Measurements from ENCODE around the gene SULT1B1.
"Not testable (repeated sequence)": the region's sequence is repeated elsewhere in the genome, so short reads cannot be mapped to it uniquely, and the experiment has no call there.

SULT1B1 gene

DNA sequence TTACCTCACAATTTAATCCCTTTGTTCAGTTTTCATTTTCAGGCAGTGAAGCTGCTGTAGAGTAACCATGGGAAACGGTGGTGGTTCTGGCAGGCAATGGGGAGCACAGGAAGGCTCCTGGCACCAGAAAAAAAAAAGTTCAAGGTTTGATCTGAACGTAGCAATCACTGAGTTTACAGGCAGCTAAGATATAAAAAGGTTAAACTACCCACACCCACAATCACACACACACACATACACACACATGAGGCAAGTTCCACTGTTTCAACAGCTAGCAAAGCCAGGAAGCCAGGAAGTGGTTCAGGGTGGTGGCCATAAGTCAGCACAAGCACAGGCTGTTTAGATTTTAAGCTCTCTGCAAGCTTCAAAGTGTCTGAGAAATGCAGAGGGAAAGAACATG, at the start of gene SULT1B1:
Gene SULT1B1 (minus strand): TSS at position 166 of the 400 bp plus-strand sequence. CDS start 5,403 bp downstream, outside the sequence.
- in situ Hi-C loops (cut with MboI; ENCODE audit: low sequenced_read_pairs): no loop called here

DNA sequence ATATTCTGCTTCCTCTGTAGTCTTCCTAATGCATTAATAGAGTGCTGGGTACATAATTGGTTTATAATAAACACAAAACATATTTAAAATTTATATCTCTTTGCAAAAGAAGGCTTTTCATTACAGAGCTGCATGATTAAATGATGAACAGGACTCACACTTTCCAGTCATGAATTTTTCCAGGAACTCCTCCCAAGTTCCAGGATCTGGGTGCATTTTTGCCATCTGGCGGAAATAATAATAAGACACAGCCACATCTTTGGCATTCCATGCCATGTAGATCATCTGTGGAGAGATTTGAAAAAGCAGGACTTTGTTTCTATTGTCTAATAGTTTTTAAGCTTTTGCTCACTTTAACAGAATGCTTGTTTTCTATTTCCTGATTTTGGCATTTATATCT, 40.2 kb upstream of the SULT1B1 start:
- in situ Hi-C loops (cut with MboI; ENCODE audit: low sequenced_read_pairs): no loop called here

DNA sequence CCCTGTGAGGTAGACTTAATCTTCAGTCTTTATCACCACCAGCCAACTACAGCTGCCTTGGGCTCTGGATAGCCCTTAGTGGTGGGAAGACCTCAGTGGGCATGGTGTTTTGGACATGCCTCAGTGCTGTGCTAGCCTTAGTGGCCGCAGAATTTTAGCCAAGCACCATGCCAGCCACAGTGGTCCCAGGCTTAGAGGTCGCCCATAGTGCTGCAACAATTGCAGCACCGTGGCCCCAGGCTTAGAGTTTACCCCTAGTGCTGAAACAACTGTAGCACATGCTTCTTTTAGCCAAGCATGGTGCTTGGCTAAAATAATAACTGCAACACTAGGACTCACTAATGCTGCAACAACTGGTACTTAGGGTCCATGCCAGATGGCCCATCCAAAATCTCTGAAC, 38.9 kb upstream of the SULT1B1 start:
- in situ Hi-C loops (cut with MboI; ENCODE audit: low sequenced_read_pairs): no loop called here

DNA sequence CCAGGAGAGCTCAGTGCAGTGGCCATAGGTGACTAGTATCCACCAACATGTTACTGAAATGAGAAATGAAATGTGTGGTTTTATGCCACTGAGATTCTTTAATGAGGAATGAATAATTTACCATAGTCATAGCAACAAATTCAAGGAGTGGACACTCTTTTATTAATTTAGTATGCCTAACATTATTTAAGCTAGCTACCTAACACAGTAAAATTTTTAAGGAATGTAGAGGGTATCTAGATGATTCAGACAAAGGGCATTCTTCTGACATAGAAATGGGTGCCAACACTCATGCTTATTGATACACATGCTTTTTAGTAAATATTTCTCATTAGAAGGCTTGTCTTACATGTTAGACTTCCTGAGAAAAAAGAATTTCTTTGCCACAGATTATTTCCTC, 33.3 kb upstream of the SULT1B1 start:
- in situ Hi-C loops (cut with MboI; ENCODE audit: low sequenced_read_pairs): no loop called here

DNA sequence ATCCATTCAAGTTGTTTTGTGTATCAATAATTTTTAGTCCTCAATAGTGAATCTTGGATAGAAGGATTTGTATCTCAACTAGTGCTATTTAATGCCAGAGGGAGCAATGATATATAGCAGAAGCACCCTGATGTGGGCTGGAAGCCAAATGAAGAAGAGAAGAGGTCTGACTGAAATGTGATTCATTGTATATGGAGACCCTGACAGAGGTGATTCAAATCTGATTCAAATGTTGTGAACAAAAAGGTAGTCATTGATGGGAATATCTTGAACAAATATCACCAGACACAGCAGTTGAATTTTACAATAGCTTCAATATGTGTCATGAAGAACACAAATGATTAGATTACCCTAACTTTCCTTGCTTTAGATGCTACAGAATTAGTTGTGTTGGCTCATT, 27.5 kb upstream of the SULT1B1 start:
- in situ Hi-C loops (cut with MboI; ENCODE audit: low sequenced_read_pairs): no loop called here

DNA sequence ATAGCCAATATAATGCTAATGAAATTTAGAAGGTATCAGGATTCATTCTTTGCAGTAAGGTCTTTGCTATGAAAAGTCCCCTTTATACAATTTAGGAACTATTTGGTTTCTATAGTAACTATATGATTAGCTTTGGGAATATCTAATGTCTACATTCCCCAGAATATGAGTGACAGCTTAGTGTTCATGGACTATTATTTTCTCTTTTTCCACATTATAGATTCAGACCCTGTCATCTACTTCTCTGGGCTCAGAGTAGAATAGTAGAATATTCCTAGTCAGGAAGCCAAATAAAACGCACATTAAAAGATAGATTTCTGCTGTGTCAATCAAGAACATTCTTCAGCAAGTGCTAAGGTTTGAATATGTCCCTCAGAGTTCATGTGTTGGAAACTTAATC, 26.1 kb upstream of the SULT1B1 start:
- in situ Hi-C loops (cut with MboI; ENCODE audit: low sequenced_read_pairs): no loop called here

DNA sequence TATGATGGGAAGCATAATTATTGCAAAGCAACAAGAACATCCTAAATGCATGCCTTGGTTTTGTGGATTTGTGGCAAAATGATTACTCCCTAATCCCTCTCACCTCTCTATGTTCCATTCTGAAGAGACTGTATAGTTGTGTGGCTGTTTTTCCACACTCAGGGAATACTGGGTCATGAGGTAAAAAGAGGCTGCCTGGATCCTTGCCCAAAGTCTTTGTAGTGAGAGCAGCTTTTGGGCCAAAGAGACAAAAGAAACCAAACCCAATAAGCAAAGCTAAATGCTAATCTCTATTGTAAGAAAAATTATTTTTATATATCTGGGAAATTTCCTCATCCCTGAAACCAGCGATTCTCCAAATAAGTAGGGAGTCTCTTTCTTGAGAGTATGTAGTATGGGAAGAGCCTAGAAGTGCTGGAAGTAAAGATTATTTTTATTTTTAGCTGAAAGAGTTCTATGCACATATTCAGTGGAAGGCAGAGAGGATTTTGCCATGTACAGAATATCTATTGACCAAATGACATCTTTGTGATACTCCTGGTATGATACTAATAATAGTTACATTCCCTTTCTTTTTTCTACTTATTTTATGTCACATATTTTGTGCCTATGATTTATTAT, 24.9 kb upstream of the SULT1B1 start:
- in situ Hi-C loops (cut with MboI; ENCODE audit: low sequenced_read_pairs): no loop called here

DNA sequence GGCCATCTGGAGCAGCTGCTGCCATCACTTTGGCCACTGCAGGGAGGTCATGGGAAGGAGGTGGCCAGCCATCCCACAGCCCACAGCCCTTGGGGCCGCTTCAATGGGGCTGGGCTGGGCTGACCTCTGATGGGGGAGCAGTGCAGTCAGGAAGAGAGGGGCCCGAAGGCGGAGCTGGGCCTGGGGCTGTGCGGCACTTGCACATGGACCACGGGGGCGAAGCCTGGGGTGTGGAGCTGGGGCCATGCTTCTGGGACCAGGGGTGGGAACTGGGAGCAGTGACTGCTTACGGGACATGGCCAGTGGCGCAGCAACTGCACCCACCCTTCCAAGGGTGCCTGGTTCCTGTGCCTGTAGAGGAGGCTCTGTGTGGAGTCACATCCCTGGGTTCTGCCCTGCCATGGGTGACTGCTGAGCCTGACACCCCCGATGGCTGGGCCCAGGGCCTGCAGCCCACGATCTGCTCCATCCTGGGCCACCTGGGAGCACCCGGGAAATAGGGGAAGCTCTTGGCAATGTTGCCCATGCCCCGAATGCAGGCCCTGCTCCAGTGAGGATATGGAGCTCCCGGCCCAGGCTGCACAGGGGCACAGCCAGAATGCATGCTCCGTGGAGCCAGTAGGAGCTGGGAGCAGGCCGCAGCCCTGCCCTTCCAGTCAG, 22.4 kb upstream of the SULT1B1 start:
- in situ Hi-C loops (cut with MboI; ENCODE audit: low sequenced_read_pairs): no loop called here

DNA sequence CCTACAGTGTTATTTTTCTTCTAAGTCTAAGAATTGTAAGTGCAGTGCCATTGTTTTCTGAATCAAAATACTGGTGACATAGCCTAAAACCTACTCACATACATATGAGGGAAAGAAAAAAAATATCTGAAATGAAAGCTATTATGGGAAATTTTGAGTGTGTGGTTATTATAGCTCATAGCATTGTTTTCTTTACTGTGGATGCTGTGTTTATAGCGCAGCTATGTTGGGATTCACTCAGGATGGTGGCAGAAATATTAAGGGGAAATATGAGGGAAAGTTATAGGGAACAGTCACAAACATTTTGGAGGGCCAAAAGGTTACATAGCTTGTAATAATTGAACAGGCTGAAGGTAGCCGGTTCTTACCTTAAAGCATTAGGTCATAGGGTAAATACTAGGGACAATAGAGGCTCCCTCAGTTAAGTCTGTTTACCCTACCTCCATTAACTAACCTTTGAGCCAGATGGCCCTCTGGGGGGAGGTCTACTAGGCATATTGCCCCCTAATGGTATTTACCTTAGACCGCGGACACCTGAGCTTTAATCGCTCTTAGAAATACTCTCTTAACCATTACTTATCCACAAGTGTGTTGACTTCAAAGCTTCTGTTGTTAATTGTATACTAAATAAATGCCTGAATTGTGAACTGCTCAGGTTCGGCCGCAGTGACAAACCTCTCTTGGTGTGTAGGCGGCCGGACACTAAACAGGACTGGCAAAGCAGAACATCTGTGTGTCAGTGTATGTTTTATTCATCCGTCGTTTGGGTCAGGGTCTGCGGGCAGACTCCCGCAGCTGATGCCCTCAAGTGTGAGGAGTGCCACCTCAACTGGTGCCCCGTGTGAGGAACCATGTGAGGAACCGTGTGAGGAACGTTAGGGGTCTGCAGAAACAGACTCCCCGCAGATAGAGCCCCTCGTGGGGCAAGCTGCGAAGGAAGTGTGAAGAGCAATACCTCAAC, 21.3 kb upstream of the SULT1B1 start:
- in situ Hi-C loops (cut with MboI; ENCODE audit: low sequenced_read_pairs): no loop called here

DNA sequence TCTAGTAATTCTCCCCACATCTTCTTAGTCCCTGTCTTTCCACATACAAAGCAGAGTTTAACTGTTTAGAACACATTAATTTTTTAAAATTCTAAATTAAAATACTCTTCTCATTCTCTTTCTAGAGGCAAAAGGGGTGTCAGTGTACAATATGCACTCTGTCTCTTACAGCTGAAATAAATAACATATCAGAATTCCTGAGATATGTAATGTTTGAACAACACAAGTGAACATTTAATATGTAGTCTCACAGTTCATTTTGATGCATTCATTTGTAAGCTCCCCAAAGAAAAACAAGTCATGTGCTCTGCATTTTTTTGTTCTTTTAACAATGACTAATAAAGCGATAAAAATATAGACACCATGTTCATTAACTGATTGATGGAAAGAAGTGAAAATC, 19.7 kb upstream of the SULT1B1 start:
- in situ Hi-C loops (cut with MboI; ENCODE audit: low sequenced_read_pairs): no loop called here

DNA sequence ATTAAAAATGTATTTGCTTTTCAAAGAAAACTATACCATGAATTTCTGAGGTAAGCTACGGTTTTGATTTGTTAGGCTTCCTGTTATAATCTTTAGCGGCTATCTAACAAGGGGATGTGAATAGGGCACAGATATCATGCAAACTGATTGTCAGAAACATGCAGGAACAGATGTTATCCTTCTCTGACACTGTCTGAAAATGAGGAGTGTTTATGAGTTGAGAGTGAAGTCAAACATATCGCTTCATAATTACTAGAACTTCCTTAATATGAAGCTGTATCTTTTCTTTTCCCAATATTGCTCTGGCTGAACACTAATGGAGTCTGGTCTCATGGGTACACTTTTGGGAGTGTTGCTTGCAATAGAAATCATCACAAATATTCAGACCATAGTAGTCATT, 16.3 kb upstream of the SULT1B1 start:
- in situ Hi-C loops (cut with MboI; ENCODE audit: low sequenced_read_pairs): no loop called here

DNA sequence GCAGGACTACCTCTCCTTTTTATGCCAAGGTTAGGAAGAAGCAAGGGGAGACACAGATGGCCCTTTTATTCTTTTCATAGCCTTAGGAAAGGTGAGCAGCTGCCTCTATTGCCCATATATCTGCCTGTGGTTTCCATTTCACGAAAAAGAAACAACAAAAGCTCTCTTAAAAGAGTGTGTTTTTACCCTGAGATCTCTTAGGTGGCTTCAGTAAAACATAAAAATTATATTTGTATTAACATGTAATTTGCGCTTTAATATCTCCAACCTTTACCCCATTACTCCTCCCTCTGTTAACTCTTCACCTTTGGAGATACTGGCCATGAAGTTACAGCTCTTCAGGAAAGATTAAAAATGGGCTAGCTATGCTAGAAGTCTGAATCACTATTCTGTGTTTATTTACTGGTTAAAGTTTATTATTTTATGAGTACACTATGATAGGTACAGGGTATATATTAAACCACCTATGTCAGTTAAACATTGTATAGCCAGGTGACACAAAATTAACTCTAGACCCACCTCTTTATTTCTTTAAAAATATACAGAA, 15.0 kb upstream of the SULT1B1 start:
- in situ Hi-C loops (cut with MboI; ENCODE audit: low sequenced_read_pairs): no loop called here

DNA sequence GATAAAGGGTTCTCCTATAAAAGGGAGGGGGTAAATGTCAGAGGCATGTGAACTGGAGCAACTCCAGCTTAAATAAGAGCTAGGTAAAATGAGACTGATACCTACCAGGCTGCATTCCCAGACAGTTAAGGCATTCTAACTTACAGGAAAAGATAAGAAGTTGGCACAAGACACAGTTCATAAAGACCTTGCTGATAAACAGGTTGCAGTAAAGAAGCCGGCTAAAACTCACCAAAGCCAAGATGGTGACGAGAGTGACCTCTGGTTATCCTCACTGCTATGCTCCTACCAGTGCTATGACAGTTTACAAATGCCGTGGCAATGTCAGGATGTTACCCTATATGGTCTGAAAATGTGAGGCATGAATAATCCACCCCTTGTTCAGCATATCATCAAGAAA, 13.1 kb upstream of the SULT1B1 start:
- in situ Hi-C loops (cut with MboI; ENCODE audit: low sequenced_read_pairs): no loop called here

DNA sequence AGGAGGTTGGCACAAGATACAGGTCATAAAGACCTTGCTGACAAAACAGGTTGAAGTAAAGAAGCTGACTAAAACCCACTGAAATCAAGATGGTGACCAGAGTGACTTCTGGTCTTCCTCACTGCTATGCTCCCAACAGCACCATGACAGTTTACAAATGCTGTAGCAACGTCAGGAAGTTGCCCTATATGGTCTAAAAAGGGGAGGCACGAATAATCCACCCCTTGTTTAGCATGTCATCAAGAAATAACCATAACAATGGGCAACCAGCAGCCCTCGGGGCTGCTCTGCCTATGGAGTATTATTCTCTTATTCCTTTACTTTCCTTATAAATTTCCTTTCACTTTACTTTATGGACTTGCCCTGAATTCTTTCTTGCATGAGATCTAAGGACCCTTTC, 8.1 kb upstream of the SULT1B1 start:
- in situ Hi-C loops (cut with MboI; ENCODE audit: low sequenced_read_pairs): not testable (repeated sequence)

DNA sequence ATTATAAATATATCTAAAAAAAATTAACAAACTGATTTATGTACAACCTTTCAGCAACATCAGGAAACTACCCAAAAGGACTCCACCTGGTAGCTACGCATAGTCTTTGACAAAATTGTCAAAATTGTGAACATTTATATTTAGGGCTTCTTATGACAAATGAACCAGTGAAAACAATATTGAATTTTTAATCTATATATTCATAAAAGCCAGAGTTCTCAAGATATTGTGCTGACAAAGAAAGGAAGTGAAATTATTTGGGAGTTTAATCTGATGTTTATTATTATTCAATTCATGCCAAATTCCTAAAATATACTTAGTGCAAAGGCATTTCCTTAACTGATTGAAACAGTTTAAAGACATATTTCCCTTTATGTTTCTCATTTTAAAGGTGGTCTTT, 5.3 kb upstream of the SULT1B1 start:
- in situ Hi-C loops (cut with MboI; ENCODE audit: low sequenced_read_pairs): no loop called here

DNA sequence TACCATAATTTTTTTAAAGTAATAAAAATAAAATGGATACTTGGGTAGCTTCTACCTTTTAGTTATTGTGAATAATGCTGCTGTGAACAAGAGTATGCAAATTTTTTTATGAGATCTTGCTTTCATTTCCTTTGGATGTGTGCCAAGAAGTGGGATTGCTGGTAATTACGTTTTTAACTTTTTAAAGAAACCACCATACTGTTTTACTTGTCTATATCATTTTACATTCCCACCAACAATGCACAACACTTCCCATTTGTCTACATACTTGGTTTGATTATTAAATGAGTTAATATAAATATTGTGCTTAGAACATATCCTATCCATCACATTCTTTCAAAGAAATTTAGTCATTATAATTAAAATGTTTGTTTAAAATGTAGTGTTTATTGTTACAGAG, 3.9 kb upstream of the SULT1B1 start:
- in situ Hi-C loops (cut with MboI; ENCODE audit: low sequenced_read_pairs): no loop called here

DNA sequence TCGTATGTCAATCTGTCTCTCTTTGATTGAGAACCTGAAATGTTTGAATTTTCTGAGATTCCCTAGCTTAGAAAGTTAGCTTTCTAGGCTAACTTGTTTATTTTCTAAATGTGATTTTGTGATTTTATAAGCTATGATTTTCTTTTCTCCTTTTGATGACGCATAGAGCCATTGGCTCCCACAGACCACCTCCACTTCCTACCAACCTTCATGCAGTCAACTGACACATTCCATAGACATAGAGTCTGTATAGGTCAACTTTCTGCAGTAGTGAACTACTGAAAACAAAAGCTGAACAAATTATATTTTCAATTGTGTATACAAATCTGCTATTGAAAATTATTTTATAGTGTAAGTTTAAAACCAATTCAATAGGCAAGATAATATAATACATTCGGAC, 2.8 kb upstream of the SULT1B1 start:
- in situ Hi-C loops (cut with MboI; ENCODE audit: low sequenced_read_pairs): no loop called here

DNA sequence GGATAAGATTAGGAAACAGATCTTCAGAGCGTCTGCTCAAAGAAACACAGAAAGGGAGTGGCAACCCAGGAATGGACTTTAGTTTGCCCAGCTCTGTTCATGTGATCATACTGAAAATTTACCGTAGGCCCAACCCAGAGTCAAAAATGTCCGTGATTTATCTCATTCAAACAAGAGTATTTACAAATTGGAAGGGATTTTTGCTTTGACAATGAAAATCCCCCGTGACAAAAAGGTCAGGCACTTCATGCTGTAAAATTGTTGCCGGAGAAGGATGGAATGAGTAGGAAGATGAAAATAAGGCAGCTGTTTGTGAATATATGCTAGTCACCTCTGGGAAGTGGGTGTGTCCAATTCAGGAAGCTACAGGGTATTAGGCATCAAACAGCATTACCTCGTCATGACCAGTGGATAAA, 1.2 kb downstream of the SULT1B1 start:
- in situ Hi-C loops (cut with MboI; ENCODE audit: low sequenced_read_pairs): no loop called here

DNA sequence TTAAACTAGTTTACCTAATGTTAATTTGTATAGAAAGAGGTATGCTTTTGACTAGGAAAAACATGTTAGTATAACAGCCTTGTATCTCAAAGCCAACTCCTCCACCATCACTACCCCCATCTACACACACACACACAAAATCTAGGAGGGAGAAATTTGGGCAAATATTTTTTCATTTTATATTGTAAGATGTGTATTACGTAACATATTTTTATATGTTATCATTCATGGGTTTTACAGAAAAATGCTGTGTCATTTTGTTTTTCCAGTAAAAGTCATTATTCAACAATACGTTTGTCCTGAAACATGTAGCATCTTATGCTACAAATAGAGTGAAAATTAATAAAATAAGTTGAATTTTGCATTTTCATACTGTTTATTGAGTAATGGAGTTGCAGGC, 3.0 kb downstream of the SULT1B1 start:
- in situ Hi-C loops (cut with MboI; ENCODE audit: low sequenced_read_pairs): no loop called here

DNA sequence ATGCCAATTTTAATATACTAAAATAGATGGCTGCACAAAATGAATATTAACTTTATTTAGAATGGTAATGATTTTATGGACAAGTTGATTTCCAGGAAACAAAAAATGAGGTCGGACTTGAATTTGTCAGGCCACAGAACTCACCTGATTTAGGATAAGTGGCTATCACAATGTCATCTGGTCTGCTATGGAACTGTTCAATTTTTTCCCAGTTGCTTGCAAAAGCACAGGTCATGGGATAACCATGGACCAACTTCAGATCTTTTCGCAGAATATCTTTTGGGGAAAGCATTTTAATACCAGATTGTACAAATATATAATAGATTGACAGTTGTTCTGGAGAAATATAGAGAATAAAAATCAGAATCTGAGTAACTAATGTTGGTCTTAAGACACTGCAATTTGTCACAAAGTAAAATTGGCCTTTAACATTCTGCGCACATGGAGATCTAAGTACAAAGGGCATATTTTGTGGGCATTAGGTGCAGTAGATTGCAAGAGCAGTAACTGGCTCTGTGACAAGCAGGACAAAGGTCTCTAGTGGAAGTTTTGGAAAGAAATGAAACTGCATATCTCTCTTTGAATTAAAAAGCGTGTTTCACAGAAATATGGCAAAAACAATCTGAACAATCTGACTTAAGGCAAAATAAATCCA, 5.4 kb downstream of the SULT1B1 start:
- in situ Hi-C loops (cut with MboI; ENCODE audit: low sequenced_read_pairs): no loop called here

DNA sequence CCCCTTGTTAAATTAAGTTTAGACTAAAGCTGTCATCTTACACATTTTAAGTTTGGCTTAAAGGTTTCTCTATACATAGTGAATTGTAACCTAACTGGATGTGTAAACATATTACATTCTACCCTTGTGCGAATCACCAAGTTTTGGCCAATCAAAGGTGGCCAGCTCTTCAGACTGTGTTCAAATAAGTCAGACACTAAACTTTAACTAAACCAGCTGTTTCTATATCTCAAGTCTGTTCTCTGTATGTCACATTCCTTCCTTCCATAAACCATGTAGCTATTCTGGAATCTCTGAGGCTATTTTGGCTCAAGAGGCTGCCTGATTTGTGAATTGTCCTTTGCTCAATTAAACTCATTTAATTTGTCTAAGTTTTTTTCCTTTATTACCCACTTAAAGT, 6.7 kb downstream of the SULT1B1 start:
- in situ Hi-C loops (cut with MboI; ENCODE audit: low sequenced_read_pairs): no loop called here
